ENCODE measurements around the gene LILRB3.

DNA sequence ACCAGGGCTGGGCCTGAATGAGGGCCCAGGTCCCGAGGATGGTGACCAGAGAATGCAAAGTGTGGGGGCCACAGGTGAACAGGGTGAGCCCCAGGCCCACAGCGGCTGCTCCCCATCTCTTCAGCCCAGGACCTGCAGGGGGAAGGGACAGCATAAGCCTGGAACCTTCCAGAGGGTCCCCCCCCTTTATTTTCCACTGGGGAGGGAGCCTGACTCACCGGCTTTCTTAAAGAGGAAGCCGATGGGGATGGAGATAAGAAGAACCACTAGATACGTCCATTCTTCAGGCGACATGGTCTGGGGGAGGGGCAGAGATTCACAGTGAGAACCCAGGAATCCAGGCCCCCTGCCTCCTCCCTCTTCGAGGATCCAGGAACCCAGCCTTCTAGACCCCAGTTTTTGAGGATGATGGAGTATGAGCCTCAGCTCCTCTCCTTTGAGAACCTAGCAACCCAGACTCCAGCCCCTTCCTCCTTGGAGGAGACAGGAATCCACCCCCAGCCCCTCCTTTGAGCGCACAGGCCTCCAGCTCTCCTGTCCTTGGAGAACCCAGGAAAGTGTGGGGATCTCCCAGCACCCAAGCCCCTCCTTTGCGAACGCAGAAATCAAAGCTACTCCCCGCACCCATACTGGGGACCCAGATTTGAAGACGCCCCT is 34.5 kb downstream of the LILRB3 start:
- no peak for TF ChIP-seq POLR2AphosphoS5 (IDR thresholded peaks at IDR 0.05; ENCODE audit: borderline replicate concordance, low read depth, low read length)
- no peak for TF ChIP-seq EZH2 (IDR thresholded peaks at IDR 0.05)
- no peak for TF ChIP-seq FOXP2 (optimal IDR thresholded peaks at IDR 0.05; ENCODE audit: control extremely low read depth, extremely low read length, insufficient read depth)
